ENCODE data around the gene IGFBP7.

DNA sequence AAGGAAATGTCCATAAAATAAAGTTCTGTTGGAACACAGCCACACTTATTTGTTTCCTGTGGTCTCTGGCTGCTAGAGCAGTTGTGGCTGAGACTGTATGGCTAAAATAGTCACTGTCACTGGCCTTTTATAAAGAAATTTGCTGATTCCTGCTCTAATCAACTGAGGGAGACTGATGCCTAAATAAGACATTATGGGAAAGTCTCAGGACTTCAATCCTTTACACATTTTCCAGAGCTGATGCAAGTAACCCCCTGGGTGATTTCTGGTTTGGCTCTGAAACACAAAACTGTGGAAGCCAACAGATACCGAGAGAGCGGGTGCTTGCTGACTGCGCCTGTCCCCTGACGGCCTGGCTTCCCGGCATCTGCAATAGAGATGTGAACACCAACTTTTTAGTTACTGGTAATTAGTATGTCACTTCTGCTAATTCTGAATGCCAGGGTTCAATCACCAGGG, 67.4 kb downstream of the IGFBP7 start:
- TF ChIP-seq CTCF (conservative IDR thresholded peaks at IDR 0.05; ENCODE audit: low read depth, low read length), result no peak
- TF ChIP-seq EZH2 (IDR thresholded peaks at IDR 0.05; ENCODE audit: borderline replicate concordance, low read depth, low read length, poor library complexity, severe bottlenecking), result no peak

Data from A673 (cell line).